ENCODE data around the gene P2RY2.
A peak's percentile ranks its signal among the peaks of the same experiment; 100 is the strongest.

Gene P2RY2

GRCh38 chr11:73206801-73207200 is 11.3 kb upstream of the P2RY2 start:
- DNase-seq: no peak

- no peak for DNase-seq
Observed at GRCh38 chr11:73209892-73210291, 8.2 kb upstream of the P2RY2 start.

- DNase-seq: no peak
Observed at GRCh38 chr11:73210916-73211667, 7.0 kb upstream of the P2RY2 start.

- DNase-seq: no peak
Observed at GRCh38 chr11:73213196-73214143, 4.6 kb upstream of the P2RY2 start.

GRCh38 chr11:73215191-73216134 is 2.6 kb upstream of the P2RY2 start:
- DNase-seq: no peak

- no peak for DNase-seq
Observed at GRCh38 chr11:73216465-73216864, 1.6 kb upstream of the P2RY2 start.

GRCh38 chr11:73217131-73217809 is 811 bp upstream of the P2RY2 start:
- DNase-seq: no peak

GRCh38 chr11:73217810-73218105 is 323 bp upstream of the P2RY2 start:
- no peak for DNase-seq

GRCh38 chr11:73218830-73219215 is 742 bp downstream of the P2RY2 start:
- no peak for DNase-seq

GRCh38 chr11:73219396-73220285 is 1.6 kb downstream of the P2RY2 start:
- DNase-seq: no peak

- no peak for DNase-seq
Observed at GRCh38 chr11:73221451-73221850, 3.4 kb downstream of the P2RY2 start.

GRCh38 chr11:73221996-73222395 is 3.9 kb downstream of the P2RY2 start:
- DNase-seq: no peak

GRCh38 chr11:73223998-73224730 is 6.1 kb downstream of the P2RY2 start:
- no peak for DNase-seq

- DNase-seq: no peak
Observed at GRCh38 chr11:73225001-73225686, 7.1 kb downstream of the P2RY2 start.

GRCh38 chr11:73225851-73226250 is 7.8 kb downstream of the P2RY2 start:
- DNase-seq: no peak

- no peak for DNase-seq
Observed at GRCh38 chr11:73226297-73227006, 8.4 kb downstream of the P2RY2 start.

- peak; percentile 20 for DNase-seq
Observed at GRCh38 chr11:73227571-73228211, 9.6 kb downstream of the P2RY2 start.

- no peak for DNase-seq
Observed at GRCh38 chr11:73228268-73229134, 10.4 kb downstream of the P2RY2 start.

Data from NCI-H774 (cell line).